Stimulated activated CD8-positive, alpha-beta memory T cell treated with anti-CD3 and anti-CD28 coated beads, Interleukin-12 subunit alpha, Interleukin-12 subunit beta, amount 100 ng/mL, for 4 hours (primary cell): ENCODE results near the gene TOPBP1.

Source experiments
- DNase-seq: peaks from one replicate; pipeline ENCODE4 v3.0.0-alpha.2; 2020; ENCODE audit warnings: low read depth

The TOPBP1 gene

GRCh38 chr3:133607816-133608215 lies 53.9 kb downstream of the TOPBP1 start:
- no peak for DNase-seq

GRCh38 chr3:133606902-133607301 lies 54.8 kb downstream of the TOPBP1 start:
- no peak for DNase-seq

- no peak for DNase-seq
These were observed 55.4 kb downstream of the TOPBP1 start for GRCh38 chr3:133606342-133606741.

GRCh38 chr3:133600572-133601081 lies 61.1 kb downstream of the TOPBP1 start:
- no peak for DNase-seq

GRCh38 chr3:133599280-133599679 lies 62.5 kb downstream of the TOPBP1 start:
- DNase-seq = no peak

GRCh38 chr3:133598405-133598804 lies 63.3 kb downstream of the TOPBP1 start:
- DNase-seq = no peak

- no peak for DNase-seq
These were observed 66.4 kb downstream of the TOPBP1 start for GRCh38 chr3:133595341-133595740.

GRCh38 chr3:133593243-133593642 lies 68.5 kb downstream of the TOPBP1 start:
- no peak for DNase-seq

GRCh38 chr3:133592843-133593242 lies 68.9 kb downstream of the TOPBP1 start:
- DNase-seq = no peak

- no peak for DNase-seq
These were observed 70.4 kb downstream of the TOPBP1 start for GRCh38 chr3:133591271-133591742.

GRCh38 chr3:133589503-133589902 lies 72.2 kb downstream of the TOPBP1 start:
- no peak for DNase-seq

- no peak for DNase-seq
These were observed 72.8 kb downstream of the TOPBP1 start for GRCh38 chr3:133588784-133589465.

GRCh38 chr3:133588035-133588434 lies 73.7 kb downstream of the TOPBP1 start:
- no peak for DNase-seq

- no peak for DNase-seq
These were observed 78.3 kb downstream of the TOPBP1 start for GRCh38 chr3:133583396-133583795.

- DNase-seq = no peak
These were observed 83.1 kb downstream of the TOPBP1 start for GRCh38 chr3:133578548-133579191.

- DNase-seq = no peak
These were observed 85.6 kb downstream of the TOPBP1 start for GRCh38 chr3:133576169-133576568.

GRCh38 chr3:133575086-133575485 lies 86.7 kb downstream of the TOPBP1 start:
- no peak for DNase-seq

GRCh38 chr3:133574260-133574881 lies 87.4 kb downstream of the TOPBP1 start:
- peak; percentile 65 for DNase-seq

- DNase-seq = no peak
These were observed 88.0 kb downstream of the TOPBP1 start, which contains the start of gene CDV3 for GRCh38 chr3:133573629-133574194. Gene CDV3 (plus strand): TSS chr3:133573686. CDS start chr3:133574045, 359 bp downstream.

- peak; percentile 100 for DNase-seq
These were observed 88.6 kb downstream of the TOPBP1 start for GRCh38 chr3:133573054-133573628.

- DNase-seq = no peak
These were observed 89.3 kb downstream of the TOPBP1 start for GRCh38 chr3:133572158-133573053.
